Mucosa of descending colon (tissue), 3 donors: Measurements from ENCODE around the gene HMGN2. TPM values are rescaled to one million over a fixed set of nuclear protein-coding genes. Genes with fewer than 3 reads are reported as not detected.

Experiments
- ATAC-seq: fragments of 200-7000 bp; cut with Tn5 transposase; one replicate; pipeline ENCODE4 v1.9.1; 2020; ENCODE audit warnings: mild to moderate bottlenecking, moderate library complexity
- DNase-seq, 3 donors: peaks; one replicate each; pipeline ENCODE4 v3.0.0-alpha.2; 2020
- H3K36me3 ChIP-seq: fragments of 200-600 bp; one replicate; pipeline ENCODE4 v1.8.0; 2021; ENCODE audit warnings: low read depth, mild to moderate bottlenecking
- H3K4me1 ChIP-seq: fragments of 200-600 bp; one replicate; pipeline ENCODE4 v1.8.0; 2021; ENCODE audit warnings: low read depth, mild to moderate bottlenecking
- H3K4me3 ChIP-seq: fragments of 200-600 bp; one replicate; pipeline ENCODE4 v1.8.0; 2021; ENCODE audit warnings: mild to moderate bottlenecking
- H3K9me3 ChIP-seq: fragments of 200-600 bp; one replicate; pipeline ENCODE4 v1.8.0; 2021; ENCODE audit warnings: mild to moderate bottlenecking
- CTCF ChIP-seq: fragments of 200-600 bp; IDR thresholded peaks from one replicate; pipeline ENCODE4 v1.8.0; 2022; ENCODE audit warnings: antibody characterized with exemption, mild to moderate bottlenecking
- intact Hi-C, 2 donors: fragments of 100-400 bp; cut with DNase I in 1 of 2; cut with micrococcal nuclease in 1 of 2; formaldehyde crosslinking; loops; one replicate each; pipeline versions ENCODE4 v1.11.0 to v1.11.1; 2022; cut with DNase I, micrococcal nuclease
- total RNA-seq, 3 donors: library from RNA; stranded (reverse); fragmentation: NEBNext Ultra II Directional in 2 of 3; extraction: Animal tissue kit (Norgen Biotek cat#: 25700) in 2 of 3; gene quantifications; one replicate each; pipeline versions ENCODE4 v1.2.1 to v1.2.4, GENCODE V29; 2021 to 2023
- donor health status: DM: no; HTN: no; CAD: no; lungs with moderate emphysema.
- donor health status: DM: no; HTN: no; CAD: no.
- donor health status: DM: no; HTN: yes; CAD: no.

The HMGN2 gene
- total RNA-seq, 3 donors from 2014 or later = 186 to 463 (median 271) TPM

GRCh38 chr1:26459148-26459547 is 13.1 kb upstream of the HMGN2 start:
- peaks cover 10% of the 10 kb centered on the region for H3K36me3 ChIP-seq
- intact Hi-C loops = no loop called here
- no peaks in the 10 kb centered on the region for H3K4me1 ChIP-seq
- no peak for ATAC-seq
- H3K4me3 ChIP-seq = no peak overlapping the region
- no peaks in the 10 kb centered on the region for H3K9me3 ChIP-seq
- DNase-seq = no peak
- TF ChIP-seq CTCF = no peak

GRCh38 chr1:26459573-26460031 is 12.6 kb upstream of the HMGN2 start:
- H3K9me3 ChIP-seq = no peaks in the 10 kb centered on the region
- TF ChIP-seq CTCF = no peak
- intact Hi-C loops = no loop called here
- no peak for DNase-seq
- no peak for ATAC-seq
- H3K4me3 ChIP-seq = no peak overlapping the region
- H3K4me1 ChIP-seq = no peaks in the 10 kb centered on the region
- H3K36me3 ChIP-seq = peaks cover 10% of the 10 kb centered on the region

GRCh38 chr1:26468911-26469310 is 3.3 kb upstream of the HMGN2 start:
- Histone ChIP-seq H3K4me3 (no peak overlapping the region), H3K4me1 (peaks cover 27% of the 10 kb centered on the region), H3K36me3 (no peaks in the 10 kb centered on the region), H3K9me3 (no peaks in the 10 kb centered on the region)
- no peak for TF ChIP-seq CTCF
- intact Hi-C loops = no loop called here
- ATAC-seq (no peak), DNase-seq (peak; percentile 70 to 74 (median 73))

DNA sequence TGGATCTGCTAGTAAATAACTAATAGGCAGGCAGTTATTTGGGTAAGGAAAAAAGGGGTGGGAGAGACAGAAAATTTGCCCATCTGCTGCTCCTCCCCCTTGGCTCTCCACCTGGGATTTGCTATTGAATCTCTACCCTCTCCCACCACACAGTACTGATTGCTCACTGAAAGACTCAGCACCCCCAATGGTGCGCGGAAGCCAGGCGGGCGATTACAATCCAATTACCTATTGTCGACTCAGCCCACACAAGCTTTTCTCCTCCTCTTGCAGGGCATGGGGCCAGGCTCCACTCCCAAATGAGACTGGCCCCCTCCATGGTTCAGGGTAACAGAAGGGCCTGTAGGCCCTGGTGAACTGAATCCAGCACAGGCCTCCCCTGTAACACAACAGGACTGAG is 2.7 kb upstream of the HMGN2 start:
- no peaks in the 10 kb centered on the region for H3K9me3 ChIP-seq
- no peaks in the 10 kb centered on the region for H3K36me3 ChIP-seq
- ATAC-seq (no peak), DNase-seq (peak in 2 of 3 donors; percentile 26 to 35)
- H3K4me1 ChIP-seq = peaks cover 28% of the 10 kb centered on the region
- no peak overlapping the region for H3K4me3 ChIP-seq
- no peak for TF ChIP-seq CTCF
- intact Hi-C loops = no loop called here

- peaks cover 28% of the 10 kb centered on the region for H3K4me1 ChIP-seq
- intact Hi-C loops = no loop called here
- no peak for ATAC-seq
Measured at GRCh38 chr1:26470878-26471497, 1.3 kb upstream of the HMGN2 start.

More at GRCh38 chr1:26470878-26471497, 1.3 kb upstream of the HMGN2 start:
- Histone ChIP-seq H3K36me3 (no peaks in the 10 kb centered on the region), H3K9me3 (no peaks in the 10 kb centered on the region), H3K4me3 (no peak overlapping the region)
- peak in 1 of 3 donors; percentile 49 for DNase-seq
- TF ChIP-seq CTCF = no peak
